Superior temporal gyrus (tissue), 1 donor: ENCODE data around the gene ITGB1BP1.
"Not testable (repeated sequence)": the region's sequence is repeated elsewhere in the genome, so short reads cannot be mapped to it uniquely, and the experiment has no call there.

ENCODE experiments used
- DNase-seq: peaks from one replicate; pipeline ENCODE4 v3.0.0-alpha.2; 2016; ENCODE audit errors: extremely low spot score

ITGB1BP1 gene

DNA sequence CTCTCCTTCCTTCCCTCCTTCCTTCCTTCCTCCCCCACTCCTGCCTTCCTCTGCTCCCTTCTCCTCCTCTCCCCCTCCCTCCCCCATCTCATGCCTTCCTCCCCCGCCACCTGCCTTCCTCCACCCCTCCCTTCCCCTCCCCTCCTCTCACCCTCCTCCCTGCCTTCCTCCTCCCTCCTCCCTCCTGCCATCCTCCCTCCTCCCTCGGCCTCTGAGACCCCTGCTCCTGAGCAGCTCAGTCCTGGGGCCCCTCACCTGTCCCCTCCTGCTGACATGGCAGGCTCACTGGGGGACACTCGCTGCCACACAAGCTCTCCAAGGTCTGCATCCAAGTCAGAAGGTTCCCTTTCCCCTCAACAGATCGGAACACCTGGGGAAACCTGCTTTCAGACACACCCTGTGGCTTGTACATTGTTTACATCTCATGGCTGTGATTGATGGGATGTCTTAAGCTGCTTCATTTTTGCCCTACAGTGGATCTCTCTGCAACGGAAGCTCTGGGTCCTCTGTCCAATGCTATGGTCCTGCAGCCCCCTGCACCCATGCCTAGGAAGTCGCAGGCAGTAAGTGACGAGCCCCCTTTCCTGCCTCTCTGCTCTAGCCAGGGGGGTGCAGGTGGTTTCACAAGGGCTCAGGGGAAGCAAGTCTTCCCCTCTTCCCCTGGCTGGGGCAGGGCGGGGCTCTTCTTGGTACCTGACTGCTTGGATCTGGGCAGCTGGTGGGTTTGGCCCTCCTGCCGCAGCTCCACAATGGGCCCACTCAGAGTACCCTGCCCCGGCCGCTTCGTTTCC lies 22.9 kb downstream of the ITGB1BP1 start:
- no peak for DNase-seq

DNA sequence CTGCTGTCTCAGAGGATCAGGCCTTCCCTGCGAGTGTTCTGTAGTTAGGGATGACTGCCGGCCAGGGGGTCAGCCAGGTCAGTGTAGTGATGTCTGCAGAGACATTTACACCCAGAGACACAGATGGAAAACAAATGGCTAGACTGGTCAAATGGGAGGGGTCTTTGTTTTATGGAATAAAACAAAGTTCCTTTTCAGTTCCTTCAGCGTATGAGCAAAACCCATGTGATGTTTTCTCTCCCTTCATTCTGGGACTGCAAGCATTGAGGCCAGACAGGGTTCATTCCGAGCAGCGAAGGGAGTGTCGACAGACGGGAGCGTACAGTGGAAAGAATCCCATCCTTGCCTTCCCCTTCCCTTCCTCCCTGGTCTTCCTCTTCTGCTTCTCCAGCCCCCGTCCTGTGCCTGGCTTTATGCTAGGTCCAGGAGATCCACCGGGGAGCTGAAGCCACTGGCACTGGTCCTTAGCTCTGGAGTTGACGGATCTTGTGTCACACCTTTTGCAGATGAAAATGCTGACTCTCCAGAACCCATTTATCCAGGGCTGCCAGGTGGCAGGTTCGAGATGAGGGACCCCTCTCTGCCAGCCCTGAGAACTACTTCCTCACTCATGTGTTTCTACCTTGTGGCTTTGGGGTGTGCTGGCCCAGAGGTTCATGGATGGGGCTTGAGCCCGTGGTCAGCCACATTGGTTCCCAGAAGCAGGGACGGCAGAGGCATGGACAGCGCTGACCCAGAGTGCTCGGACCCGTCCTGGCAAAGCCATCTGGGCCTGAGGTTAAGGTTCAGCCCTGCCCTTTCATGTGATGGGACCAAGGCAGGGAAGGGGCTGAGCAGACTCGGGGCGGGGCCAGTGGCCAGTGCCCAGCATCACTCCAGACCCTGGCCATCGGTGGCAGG lies 24.2 kb downstream of the ITGB1BP1 start:
- no peak for DNase-seq

DNA sequence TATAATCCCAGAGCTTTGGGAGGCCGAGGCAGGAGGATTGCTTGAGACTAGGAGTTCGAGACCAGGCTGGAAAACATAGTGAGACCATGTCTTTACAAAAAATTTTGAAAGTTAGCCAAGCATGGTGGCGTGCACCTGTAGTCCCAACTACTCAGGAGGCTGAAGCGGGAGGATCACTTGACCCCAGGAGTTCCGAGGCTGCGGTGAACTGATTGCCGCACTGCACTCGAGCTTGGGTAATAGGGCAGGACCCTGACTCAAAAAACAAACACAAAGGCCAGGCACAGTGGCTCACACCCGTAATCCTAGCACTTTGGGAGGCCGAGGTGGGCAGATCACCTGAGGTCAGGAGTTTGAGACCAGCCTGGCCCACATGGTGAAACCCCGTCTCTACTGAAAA lies 25.1 kb downstream of the ITGB1BP1 start:
- DNase-seq = not testable (repeated sequence)

DNA sequence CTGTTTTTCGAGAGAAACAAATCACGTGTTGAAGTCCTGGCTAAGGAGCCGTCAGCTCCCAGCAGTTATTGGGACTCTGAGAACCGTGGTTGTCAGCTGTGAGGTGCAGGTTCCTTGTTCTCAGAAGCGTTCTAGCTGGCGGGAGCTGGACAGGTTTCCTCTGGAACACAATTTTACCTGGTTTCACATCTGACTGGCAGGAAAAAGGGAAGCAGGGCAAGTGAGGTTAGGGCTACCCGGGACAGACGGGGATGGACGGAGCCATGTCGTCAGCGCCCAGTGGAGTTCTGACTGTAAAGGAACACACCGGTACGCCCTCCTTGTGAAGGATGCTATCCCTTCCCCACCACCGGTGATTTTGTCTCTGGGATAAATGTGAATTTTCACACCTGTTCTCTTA lies 26.1 kb downstream of the ITGB1BP1 start:
- DNase-seq = no peak

- DNase-seq = no peak
Measured at GRCh38 chr2:9394816-9395215, 28.5 kb downstream of the ITGB1BP1 start.

- no peak for DNase-seq
Measured at GRCh38 chr2:9392898-9393765, 30.2 kb downstream of the ITGB1BP1 start.

- no peak for DNase-seq
Measured at GRCh38 chr2:9391961-9392720, 31.2 kb downstream of the ITGB1BP1 start.

- DNase-seq = no peak
Measured at GRCh38 chr2:9390991-9391390, 32.3 kb downstream of the ITGB1BP1 start.

DNA sequence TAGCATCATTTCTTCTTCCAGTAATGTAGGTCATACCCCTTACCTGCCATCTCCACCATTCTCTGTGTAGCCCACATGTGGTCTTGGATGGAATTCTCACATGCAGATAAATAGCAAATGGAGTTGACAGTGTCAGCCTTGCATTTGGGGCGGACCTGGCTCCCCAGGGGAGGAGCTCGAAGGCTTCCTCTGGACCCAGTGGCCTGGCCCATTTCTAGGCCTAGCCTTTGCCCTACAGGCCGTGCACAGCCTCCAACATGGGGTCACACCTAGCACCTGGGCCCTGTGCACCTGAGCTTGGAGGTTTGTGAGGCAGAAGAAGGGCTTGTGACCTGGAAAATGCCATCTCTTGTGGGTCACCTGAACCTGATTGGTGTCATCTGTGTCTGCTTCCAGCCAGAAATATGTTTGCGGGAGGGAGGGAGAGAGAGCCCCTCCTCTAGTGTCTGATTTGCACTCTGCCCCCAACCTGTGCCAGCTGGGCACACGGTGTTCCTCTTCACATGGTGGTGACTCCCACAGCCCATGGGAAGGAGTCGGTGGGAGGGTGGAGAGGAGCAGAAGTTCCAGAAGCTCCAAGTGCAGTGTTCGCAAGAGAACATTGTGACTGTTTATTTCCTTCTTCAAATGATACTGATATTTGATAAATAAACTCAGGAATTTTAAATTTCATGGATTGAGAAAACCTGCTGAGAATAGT lies 33.0 kb downstream of the ITGB1BP1 start:
- DNase-seq = no peak

DNA sequence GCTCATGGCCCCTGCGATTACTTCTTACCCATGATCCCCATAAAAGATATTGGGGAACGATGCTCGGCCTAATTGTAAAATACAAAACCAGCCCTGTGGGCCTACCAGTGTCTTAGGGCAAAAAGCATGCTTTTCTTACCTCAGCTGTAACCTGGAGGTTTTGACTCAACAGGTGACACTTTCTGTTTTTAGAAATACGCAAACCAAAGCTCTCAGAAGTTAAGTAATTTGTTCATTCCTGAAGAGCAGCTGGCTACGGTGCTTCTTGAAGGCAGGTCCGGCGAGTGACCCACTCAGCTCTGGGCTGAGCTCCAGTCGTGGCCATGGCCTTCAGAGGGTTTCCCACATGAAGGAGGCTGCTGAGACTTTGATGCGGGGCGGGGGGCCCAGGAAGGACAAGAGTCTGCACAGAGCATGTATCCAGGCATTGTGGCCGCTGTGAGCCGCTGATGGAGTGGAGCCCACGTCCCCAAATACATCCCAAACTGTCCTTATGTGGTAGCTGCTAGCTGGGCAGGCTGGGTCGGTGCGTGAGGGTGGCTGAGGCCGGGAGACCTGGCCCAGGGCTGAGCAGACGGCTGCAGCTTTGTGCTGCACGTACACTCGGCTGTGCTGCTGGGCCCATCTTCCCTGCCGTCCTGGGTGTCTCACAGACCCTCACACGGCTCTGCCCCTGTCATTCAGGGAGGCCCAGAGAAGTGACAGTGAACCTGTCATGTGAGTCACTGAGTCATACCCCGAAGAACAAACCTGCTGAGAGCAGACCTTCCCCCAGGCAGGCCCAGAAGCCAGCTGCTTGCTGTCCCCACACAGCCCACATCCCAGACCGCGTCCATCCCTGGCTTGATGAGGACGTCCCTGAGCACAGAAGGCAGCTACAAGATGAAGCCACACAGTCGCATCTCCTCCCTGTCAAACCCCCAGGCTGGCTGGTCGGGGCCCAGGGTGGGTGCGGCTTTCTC lies 34.1 kb downstream of the ITGB1BP1 start:
- no peak for DNase-seq

DNA sequence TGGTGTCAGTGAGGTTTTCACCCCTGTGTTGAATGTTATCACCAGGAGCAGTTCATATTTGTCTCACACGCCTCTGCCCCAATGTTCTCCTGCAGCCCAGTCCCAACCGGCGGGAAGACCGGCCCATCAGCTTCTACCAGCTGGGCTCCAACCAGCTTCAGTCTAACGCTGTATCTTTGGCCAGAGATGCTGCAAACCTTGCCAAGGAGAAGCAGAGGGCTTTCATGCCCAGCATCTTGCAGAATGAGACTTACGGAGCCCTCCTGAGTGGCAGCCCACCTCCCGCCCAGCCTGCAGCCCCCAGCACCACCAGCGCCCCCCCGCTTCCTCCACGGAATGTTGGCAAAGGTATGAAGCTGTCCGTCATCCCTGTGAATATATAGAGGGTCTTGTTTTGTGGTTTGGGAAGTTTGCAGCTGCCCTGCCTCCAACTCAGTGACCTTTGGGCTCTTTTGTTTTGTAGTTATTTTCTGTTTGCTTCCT lies 35.1 kb downstream of the ITGB1BP1 start:
- DNase-seq = no peak

GRCh38 chr2:9385841-9386240 lies 37.5 kb downstream of the ITGB1BP1 start:
- DNase-seq = no peak

DNA sequence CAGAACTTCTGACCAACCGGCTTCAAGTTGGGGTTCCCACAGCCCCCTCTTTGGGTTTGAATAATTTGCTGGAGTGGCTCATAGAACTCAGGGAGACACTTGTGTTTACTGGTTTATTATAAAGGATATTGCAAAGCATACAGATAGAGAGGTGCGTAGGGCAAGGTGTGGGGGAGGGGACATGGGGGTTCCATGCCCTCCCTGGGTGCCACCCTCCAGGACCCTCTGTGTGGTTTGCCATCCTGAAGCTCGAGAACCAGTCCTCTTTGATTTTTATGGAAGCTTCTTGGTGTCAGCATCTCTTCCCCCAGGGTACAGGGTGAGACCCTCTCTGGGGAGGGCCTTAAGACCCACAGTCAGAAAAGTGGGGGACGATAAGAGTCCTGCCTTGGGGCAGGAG lies 38.8 kb downstream of the ITGB1BP1 start:
- DNase-seq = no peak

DNA sequence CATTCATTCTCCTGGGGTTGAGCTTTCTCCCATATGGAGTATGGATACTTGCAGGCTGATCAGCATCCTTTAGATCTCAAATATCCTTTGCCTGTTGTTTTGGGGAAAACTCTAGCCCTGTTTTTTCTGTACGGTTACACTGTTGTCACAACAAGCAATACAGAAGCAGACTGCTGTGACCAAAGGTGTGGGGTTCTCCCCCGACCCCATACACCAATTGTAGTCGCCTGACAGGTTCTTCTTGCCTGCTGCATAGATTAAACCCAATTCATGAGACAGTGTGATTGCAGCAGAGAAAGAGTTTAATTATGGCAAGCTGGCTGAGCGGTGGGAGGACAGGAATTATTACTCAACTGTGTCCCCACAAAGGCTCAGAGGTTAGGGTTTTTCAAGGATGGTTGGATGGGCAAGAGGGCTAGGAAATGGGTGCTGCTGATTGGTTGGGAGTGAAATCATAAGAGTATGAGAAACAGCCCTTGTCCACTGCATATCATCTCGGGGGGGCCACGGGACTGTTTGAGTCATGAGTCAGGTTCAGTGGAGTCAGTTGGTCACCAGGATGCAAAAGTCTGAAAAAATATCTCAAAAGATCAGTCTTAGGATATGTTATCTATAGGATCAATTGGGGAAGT lies 40.6 kb downstream of the ITGB1BP1 start:
- DNase-seq = no peak

DNA sequence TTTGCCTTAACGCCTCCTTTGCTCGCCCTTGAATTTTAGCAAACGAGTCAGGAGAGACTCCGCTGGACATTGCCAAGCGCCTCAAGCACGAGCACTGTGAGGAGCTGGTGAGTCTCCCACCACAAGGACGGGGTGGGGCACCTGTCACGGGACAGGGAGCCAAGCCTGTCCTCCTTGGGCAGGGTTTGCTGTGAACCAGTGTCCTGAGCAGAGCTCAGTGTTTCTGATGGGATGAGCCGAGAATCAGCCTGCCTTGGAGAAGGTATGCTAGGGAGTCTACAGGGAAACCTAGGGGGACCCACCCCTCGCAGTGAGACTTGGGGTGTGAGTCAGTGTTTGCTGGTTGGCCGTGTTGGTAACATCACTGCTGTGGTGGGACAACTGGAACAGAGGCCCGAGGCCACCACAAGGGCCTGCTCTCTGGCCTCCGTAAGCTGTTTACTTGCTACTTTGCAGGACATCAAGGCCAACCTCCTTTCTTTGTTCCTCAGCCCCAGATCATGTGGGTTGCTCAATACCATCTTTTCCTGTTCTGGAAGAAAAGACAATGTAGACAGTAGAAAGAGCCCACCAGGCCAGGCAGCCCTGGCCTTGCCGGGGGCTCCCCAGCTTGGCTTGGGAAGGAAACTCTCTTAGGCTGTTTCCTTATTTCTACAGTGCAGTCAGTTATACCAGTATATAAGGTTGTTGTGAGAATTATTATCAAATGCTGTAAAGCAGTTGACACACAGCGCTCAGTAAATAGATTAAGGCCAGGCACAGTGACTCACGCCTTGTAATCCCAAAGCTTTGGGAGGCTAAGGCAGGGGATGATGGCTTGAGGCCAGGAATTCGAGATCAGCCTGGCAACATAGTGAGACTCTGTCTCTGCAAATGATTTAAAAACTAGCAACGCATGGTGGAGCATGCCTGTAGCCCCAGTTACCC lies 42.4 kb downstream of the ITGB1BP1 start:
- DNase-seq = no peak

- DNase-seq = no peak
Measured at GRCh38 chr2:9379391-9379755, 44.0 kb downstream of the ITGB1BP1 start.
